Peyer's patch (tissue), 4 donors: Measurements from ENCODE around the gene SLC30A7. TPM values are rescaled to one million over a fixed set of nuclear protein-coding genes. Genes with fewer than 3 reads are reported as not detected.
"Not testable (repeated sequence)": the region's sequence is repeated elsewhere in the genome, so short reads cannot be mapped to it uniquely, and the experiment has no call there.

Experiments used
- DNase-seq, 3 donors: peaks; one replicate each; pipeline ENCODE4 v3.0.0-alpha.2; 2017 to 2019
- H3K27ac ChIP-seq, 4 donors: fragments of 200-600 bp; sonication (generic); one replicate each; pipeline ENCODE4 v1.5.1; 2016 to 2019
- H3K27me3 ChIP-seq, 2 donors: fragments of 200-600 bp; sonication (generic); one replicate each; pipeline ENCODE4 v1.5.1; 2019
- H3K36me3 ChIP-seq, 3 donors: fragments of 200-600 bp; sonication (generic); one replicate each; pipeline ENCODE4 v1.5.1; 2016 to 2019
- H3K4me1 ChIP-seq, 4 donors: fragments of 200-600 bp; sonication (generic); one replicate each; pipeline ENCODE4 v1.5.1; 2016 to 2019
- H3K4me3 ChIP-seq, 4 donors: fragments of 200-600 bp; sonication (generic); 1 replicate in 3 of 4; 2 replicates in 1 of 4; pipeline ENCODE4 v1.5.1; 2016 to 2019; ENCODE audit warnings: mild to moderate bottlenecking in 1 of 4
- H3K9me3 ChIP-seq, 4 donors: fragments of 200-600 bp; sonication (generic); one replicate each; pipeline ENCODE4 v1.5.1; 2016 to 2019; ENCODE audit warnings: mild to moderate bottlenecking in 1 of 4
- CTCF ChIP-seq, 6 experiments: fragments of 450-650 bp in 4 of 6; fragments of 200-600 bp in 2 of 6; sonication (generic) in 1 of 6; IDR thresholded peaks; one replicate each; pipeline ENCODE4 v1.5.1; 2017 to 2019; ENCODE audit warnings: antibody characterized with exemption in 6 of 6, mild to moderate bottlenecking in 3 of 6, moderate library complexity in 1 of 6
- POLR2A ChIP-seq, 2 donors: fragments of 450-650 bp; IDR thresholded peaks; one replicate each; pipeline ENCODE4 v1.5.1; 2017; ENCODE audit warnings: antibody characterized with exemption in 2 of 2, mild to moderate bottlenecking in 2 of 2, moderate library complexity in 2 of 2
- total RNA-seq, 4 donors: library from RNA; depleted of rRNA; stranded (reverse); fragments of >200 nt; gene quantifications; one replicate each; pipeline ENCODE4 v1.1.0, GENCODE V29; 2016

SLC30A7 gene
- total RNA-seq, 4 donors from 2014 or later, result 18.2 to 28.5 (median 24.2) TPM

DNA sequence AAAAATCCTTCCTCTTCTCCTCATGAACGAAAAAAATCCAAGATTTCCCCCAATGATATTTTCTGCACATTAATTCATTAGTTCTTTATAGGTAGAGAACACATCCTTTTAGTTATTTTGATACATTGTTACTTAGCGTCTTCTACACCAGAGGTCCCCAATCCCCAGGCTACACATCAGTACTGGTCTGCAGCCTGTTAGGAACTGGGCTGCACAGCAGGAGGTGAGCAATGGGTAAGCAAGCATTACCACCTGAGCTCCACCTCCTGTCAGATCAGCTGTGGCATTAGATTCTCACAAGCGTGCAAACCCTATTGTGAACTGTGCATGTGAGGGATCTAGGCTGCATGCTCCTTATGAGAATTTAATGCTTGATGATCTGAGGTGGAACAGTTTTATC lies 14.2 kb upstream of the SLC30A7 start:
- no peak for DNase-seq
- no peaks in the 10 kb centered on the region for H3K4me1 ChIP-seq
- H3K27ac ChIP-seq, result no peak overlapping the region
- TF ChIP-seq CTCF (IDR thresholded peaks at IDR 0.05) (no peak), POLR2A (IDR thresholded peaks at IDR 0.05) (no peak)
- no peaks in the 10 kb centered on the region for H3K36me3 ChIP-seq
- no peaks in the 10 kb centered on the region for H3K9me3 ChIP-seq
- no peaks in the 10 kb centered on the region for H3K27me3 ChIP-seq
- no peak overlapping the region for H3K4me3 ChIP-seq

DNA sequence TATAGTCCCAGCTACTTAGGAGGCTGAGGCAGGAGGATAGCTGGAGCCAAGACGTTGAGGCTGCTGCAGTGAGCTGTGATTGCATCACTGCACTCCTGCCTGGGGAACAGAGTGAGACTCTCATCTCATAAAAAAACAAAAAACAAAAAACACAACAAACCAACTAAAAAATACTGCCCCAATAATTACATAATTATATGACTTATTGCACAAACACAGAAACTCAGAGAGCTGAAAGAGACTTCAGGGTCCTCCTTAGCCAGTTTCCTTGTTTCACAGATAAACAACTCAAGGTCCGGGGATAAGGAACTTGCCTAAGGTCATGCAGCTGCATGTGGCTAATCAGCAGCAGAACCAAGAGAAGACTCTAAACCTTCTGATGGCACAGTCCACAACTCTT lies 13.2 kb upstream of the SLC30A7 start:
- Histone ChIP-seq H3K27me3 (no peaks in the 10 kb centered on the region), H3K36me3 (no peaks in the 10 kb centered on the region), H3K4me3 (no peak overlapping the region), H3K4me1 (no peaks in the 10 kb centered on the region), H3K27ac (no peak overlapping the region), H3K9me3 (no peaks in the 10 kb centered on the region)
- DNase-seq, result no peak
- TF ChIP-seq POLR2A (IDR thresholded peaks at IDR 0.05), result no peak
- TF ChIP-seq CTCF (IDR thresholded peaks at IDR 0.05), result no peak

GRCh38 chr1:100883963-100884362 lies 11.9 kb upstream of the SLC30A7 start:
- H3K27me3 ChIP-seq, result no peaks in the 10 kb centered on the region
- peak in 2 of 6 experiments; percentile 4 to 8 for TF ChIP-seq CTCF (IDR thresholded peaks at IDR 0.05)
- no peak for TF ChIP-seq POLR2A (IDR thresholded peaks at IDR 0.05)
- DNase-seq, result no peak
- H3K36me3 ChIP-seq, result no peaks in the 10 kb centered on the region
- H3K27ac ChIP-seq, result no peak overlapping the region
- no peaks in the 10 kb centered on the region for H3K4me1 ChIP-seq
- no peaks in the 10 kb centered on the region for H3K9me3 ChIP-seq
- H3K4me3 ChIP-seq, result no peak overlapping the region

- not testable (repeated sequence) for DNase-seq, H3K36me3 ChIP-seq, H3K27ac ChIP-seq, H3K9me3 ChIP-seq, H3K4me1 ChIP-seq, H3K27me3 ChIP-seq, H3K4me3 ChIP-seq
Observed at GRCh38 chr1:100889007-100889406, 6.9 kb upstream of the SLC30A7 start.

GRCh38 chr1:100889869-100890482 lies 5.9 kb upstream of the SLC30A7 start:
- H3K27me3 ChIP-seq, result not testable (repeated sequence)

GRCh38 chr1:100891380-100891779 lies 4.5 kb upstream of the SLC30A7 start:
- TF ChIP-seq POLR2A (IDR thresholded peaks at IDR 0.05) (no peak), CTCF (IDR thresholded peaks at IDR 0.05) (no peak)
- Histone ChIP-seq H3K4me1 (peaks cover 0 to 7% (median 0%) of the 10 kb centered on the region in 4 donors), H3K27me3 (no peaks in the 10 kb centered on the region), H3K9me3 (peaks cover 0 to 10% (median 0%) of the 10 kb centered on the region in 4 donors), H3K4me3 (no peak overlapping the region), H3K36me3 (no peaks in the 10 kb centered on the region), H3K27ac (no peak overlapping the region)
- DNase-seq, result no peak

More at GRCh38 chr1:100889869-100890482, 5.9 kb upstream of the SLC30A7 start:
- DNase-seq, H3K27ac ChIP-seq, H3K4me3 ChIP-seq, H3K36me3 ChIP-seq, H3K4me1 ChIP-seq, H3K9me3 ChIP-seq: not testable (repeated sequence)

DNA sequence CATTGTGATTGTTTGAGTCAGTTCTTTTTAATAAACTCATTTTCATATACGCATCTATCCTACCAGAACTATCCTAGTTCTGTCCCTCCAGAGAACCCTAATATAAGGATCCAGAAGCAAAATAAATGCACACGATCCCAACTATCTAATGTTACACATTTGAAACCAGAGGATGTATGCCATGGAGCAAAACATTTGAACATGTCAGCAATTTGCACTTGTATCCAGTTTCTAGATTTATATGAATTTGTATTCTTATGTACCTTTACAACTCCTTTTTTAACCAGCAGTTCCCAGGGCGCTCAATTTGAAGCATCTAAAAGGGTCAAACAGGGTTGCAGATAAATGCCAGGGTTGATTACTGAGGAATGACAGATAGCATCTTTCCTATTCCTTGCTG lies 3.3 kb upstream of the SLC30A7 start:
- TF ChIP-seq POLR2A (IDR thresholded peaks at IDR 0.05) (no peak), CTCF (IDR thresholded peaks at IDR 0.05) (no peak)
- H3K4me3 ChIP-seq, result no peak overlapping the region
- H3K27ac ChIP-seq, result no peak overlapping the region
- H3K4me1 ChIP-seq, result peaks cover 0 to 17% (median 3%) of the 10 kb centered on the region in 4 donors
- H3K36me3 ChIP-seq, result no peaks in the 10 kb centered on the region
- H3K27me3 ChIP-seq, result no peaks in the 10 kb centered on the region
- H3K9me3 ChIP-seq, result peaks cover 0 to 10% (median 0%) of the 10 kb centered on the region in 4 donors
- no peak for DNase-seq
